ENCODE measurements around the gene NEDD4. TPM values are rescaled to one million over a fixed set of nuclear protein-coding genes. Genes with fewer than 3 reads are reported as not detected.

The NEDD4 gene
- total RNA-seq, 1 experiment from 2014 or later = 18.8 TPM

DNA sequence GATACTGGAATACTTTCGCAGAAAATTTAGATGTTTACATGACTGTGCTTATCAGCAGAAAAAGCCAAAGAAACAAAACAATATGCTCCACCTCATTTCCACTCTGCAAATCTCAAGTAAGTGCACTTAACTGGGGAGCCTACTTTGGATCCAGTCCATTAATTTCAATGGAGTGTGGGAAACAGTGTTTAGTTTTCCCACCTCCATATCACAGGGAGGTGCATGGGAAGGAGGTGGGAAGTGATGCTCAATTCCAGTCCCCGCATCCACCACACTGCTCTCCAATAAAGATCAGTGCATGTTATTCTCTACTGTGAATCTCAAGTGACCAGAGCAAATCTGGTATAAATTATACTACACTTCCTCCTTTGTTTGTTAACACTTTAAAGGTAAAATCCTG, 2.9 kb downstream of the NEDD4 start:
- in situ Hi-C loops (cut with HindIII; ENCODE audit: low pct_unique_long_range_greater_than_20kb, low sequenced_read_pairs) = no loop called here

DNA sequence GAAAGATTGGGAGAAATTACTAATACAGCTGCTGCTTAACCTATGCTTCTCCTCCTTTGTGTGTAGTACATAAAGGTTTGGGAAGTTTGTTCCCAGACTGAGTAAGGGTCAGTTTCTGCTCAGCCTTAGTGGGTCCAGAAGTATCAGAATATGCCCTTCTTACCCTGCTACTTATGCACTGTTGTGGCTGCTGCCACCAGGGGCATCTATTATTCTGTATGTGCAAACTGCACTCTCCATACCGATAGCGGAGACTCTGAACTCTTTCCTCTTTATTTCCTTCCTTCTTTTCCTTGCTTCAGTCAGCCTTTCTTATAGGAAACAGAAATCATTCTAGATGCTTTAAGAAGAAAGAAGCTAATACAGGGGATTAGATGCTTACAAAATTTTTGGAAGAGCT, 4.0 kb downstream of the NEDD4 start:
- H3K9me3 ChIP-seq (ENCODE audit: control insufficient read depth, insufficient read depth, low read depth, low read length) = no peaks in the 10 kb centered on the region
- intact Hi-C loops (cut with micrococcal nuclease; ENCODE audit: unreplicated experiment) (no loop called here), in situ Hi-C loops (cut with HindIII; ENCODE audit: low pct_unique_long_range_greater_than_20kb, low sequenced_read_pairs) (no loop called here)
- no peak overlapping the region for H3K27ac ChIP-seq (ENCODE audit: low read length)
- ATAC-seq (no peak), DNase-seq (ENCODE audit: low read depth, low spot score) (no peak)
- no peaks in the 10 kb centered on the region for H3K36me3 ChIP-seq (ENCODE audit: control insufficient read depth, insufficient read depth, low read length)
- TF ChIP-seq, protein P1, sequence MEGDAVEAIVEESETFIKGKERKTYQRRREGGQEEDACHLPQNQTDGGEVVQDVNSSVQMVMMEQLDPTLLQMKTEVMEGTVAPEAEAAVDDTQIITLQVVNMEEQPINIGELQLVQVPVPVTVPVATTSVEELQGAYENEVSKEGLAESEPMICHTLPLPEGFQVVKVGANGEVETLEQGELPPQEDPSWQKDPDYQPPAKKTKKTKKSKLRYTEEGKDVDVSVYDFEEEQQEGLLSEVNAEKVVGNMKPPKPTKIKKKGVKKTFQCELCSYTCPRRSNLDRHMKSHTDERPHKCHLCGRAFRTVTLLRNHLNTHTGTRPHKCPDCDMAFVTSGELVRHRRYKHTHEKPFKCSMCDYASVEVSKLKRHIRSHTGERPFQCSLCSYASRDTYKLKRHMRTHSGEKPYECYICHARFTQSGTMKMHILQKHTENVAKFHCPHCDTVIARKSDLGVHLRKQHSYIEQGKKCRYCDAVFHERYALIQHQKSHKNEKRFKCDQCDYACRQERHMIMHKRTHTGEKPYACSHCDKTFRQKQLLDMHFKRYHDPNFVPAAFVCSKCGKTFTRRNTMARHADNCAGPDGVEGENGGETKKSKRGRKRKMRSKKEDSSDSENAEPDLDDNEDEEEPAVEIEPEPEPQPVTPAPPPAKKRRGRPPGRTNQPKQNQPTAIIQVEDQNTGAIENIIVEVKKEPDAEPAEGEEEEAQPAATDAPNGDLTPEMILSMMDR (IDR thresholded peaks at IDR 0.05) = peak; percentile 10; the same call in 1 of the 2 replicates
- no peak for TF ChIP-seq TCF7L2 (IDR thresholded peaks at IDR 0.05; ENCODE audit: low read depth, low read length)
- no TSS peak for BruUV-seq (replicated peaks)
- no peaks in the 10 kb centered on the region for H3K27me3 ChIP-seq (ENCODE audit: control insufficient read depth, insufficient read depth, low read length)
- H3K4me3 ChIP-seq (ENCODE audit: low read depth in 2 of 2, low read length in 2 of 2) = no peak overlapping the region
- ChIA-PET POLR2A (no interaction called here), CTCF (no interaction called here)
- H3K4me1 ChIP-seq (ENCODE audit: control insufficient read depth, insufficient read depth, low read length) = peaks cover 21% of the 10 kb centered on the region

More for the DNA sequence above, 2.9 kb downstream of the NEDD4 start:
- no peak for ATAC-seq
- POLR2A ChIA-PET = no interaction called here
- intact Hi-C loops (cut with micrococcal nuclease; ENCODE audit: unreplicated experiment) = loop anchor here (5.0 to 10.0 kb wide), 2 partner anchors 62 to 254 kb away; partner anchors contain the start of gene RFX7
- peaks cover 19% of the 10 kb centered on the region for H3K4me1 ChIP-seq (ENCODE audit: control insufficient read depth, insufficient read depth, low read length)
- no peaks in the 10 kb centered on the region for H3K27me3 ChIP-seq (ENCODE audit: control insufficient read depth, insufficient read depth, low read length)
- no peak overlapping the region for H3K27ac ChIP-seq (ENCODE audit: low read length)
- TF ChIP-seq, protein P1 (IDR thresholded peaks at IDR 0.05) = no peak
- TF ChIP-seq, protein P2, sequence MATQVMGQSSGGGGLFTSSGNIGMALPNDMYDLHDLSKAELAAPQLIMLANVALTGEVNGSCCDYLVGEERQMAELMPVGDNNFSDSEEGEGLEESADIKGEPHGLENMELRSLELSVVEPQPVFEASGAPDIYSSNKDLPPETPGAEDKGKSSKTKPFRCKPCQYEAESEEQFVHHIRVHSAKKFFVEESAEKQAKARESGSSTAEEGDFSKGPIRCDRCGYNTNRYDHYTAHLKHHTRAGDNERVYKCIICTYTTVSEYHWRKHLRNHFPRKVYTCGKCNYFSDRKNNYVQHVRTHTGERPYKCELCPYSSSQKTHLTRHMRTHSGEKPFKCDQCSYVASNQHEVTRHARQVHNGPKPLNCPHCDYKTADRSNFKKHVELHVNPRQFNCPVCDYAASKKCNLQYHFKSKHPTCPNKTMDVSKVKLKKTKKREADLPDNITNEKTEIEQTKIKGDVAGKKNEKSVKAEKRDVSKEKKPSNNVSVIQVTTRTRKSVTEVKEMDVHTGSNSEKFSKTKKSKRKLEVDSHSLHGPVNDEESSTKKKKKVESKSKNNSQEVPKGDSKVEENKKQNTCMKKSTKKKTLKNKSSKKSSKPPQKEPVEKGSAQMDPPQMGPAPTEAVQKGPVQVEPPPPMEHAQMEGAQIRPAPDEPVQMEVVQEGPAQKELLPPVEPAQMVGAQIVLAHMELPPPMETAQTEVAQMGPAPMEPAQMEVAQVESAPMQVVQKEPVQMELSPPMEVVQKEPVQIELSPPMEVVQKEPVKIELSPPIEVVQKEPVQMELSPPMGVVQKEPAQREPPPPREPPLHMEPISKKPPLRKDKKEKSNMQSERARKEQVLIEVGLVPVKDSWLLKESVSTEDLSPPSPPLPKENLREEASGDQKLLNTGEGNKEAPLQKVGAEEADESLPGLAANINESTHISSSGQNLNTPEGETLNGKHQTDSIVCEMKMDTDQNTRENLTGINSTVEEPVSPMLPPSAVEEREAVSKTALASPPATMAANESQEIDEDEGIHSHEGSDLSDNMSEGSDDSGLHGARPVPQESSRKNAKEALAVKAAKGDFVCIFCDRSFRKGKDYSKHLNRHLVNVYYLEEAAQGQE (IDR thresholded peaks at IDR 0.05; ENCODE audit: insufficient read depth in 1 of 2, low read depth in 2 of 2, low read length in 1 of 2) = no peak
- no peak for TF ChIP-seq POLR2AphosphoS5 (IDR thresholded peaks at IDR 0.05; ENCODE audit: low read depth, low read length)
- no peak for TF ChIP-seq TCF7L2 (IDR thresholded peaks at IDR 0.05; ENCODE audit: low read depth, low read length)
- no peak for TF ChIP-seq SIN3A (IDR thresholded peaks at IDR 0.05; ENCODE audit: borderline replicate concordance, insufficient read depth, low read depth, low read length)
- H3K36me3 ChIP-seq (ENCODE audit: control insufficient read depth, insufficient read depth, low read length) = no peaks in the 10 kb centered on the region
- no peak overlapping the region for H3K4me3 ChIP-seq (ENCODE audit: low read depth in 2 of 2, low read length in 2 of 2)
- CTCF ChIA-PET = no interaction called here
- no peaks in the 10 kb centered on the region for H3K9me3 ChIP-seq (ENCODE audit: control insufficient read depth, insufficient read depth, low read depth, low read length)
- DNase-seq (ENCODE audit: low read depth, low spot score) = no peak
- no TSS peak for BruUV-seq (replicated peaks)

Measured in Panc1 (cell line).